B cell (primary cell): ENCODE measurements around the gene OXSR1. TPM values are rescaled to one million over a fixed set of nuclear protein-coding genes. Genes with fewer than 3 reads are reported as not detected.

Experiments used
- ATAC-seq: fragments of 200-7000 bp; cut with Tn5 transposase; one replicate; pipeline ENCODE4 v1.10.0; 2021; ENCODE audit warnings: low read depth, mild to moderate bottlenecking, moderate number of reproducible peaks, moderate library complexity
- CTCF ChIA-PET: fragments of 350-600 bp; sonication (Branson Sonifier 250); formaldehyde crosslinking; loops from one replicate; lab custom pipeline; 2021; ENCODE audit warnings: antibody characterized with exemption, inconsistent platforms; lab: Charles Lee
- POLR2A ChIA-PET: fragments of 350-600 bp; sonication (Branson Sonifier 250); formaldehyde crosslinking; loops from one replicate; lab custom pipeline; 2021; ENCODE audit warnings: antibody characterized with exemption; lab: Charles Lee
- DNase-seq: peaks from one replicate; pipeline ENCODE4 v3.0.0; 2013
- H2AFZ ChIP-seq: 2 replicates; pipeline ENCODE4 v1.6.1; 2012; ENCODE audit warnings: mild to moderate bottlenecking, low read depth, low read length; ENCODE audit not compliant: insufficient read depth, poor library complexity, severe bottlenecking
- H3K27ac ChIP-seq, 2 donors: 1 replicate in 1 of 2; 2 replicates in 1 of 2; pipeline ENCODE4 v1.5.1; 2012 to 2013; ENCODE audit warnings: low read length in 2 of 2, mild to moderate bottlenecking in 2 of 2, moderate library complexity in 1 of 2
- H3K27me3 ChIP-seq, 4 experiments: fragments of 200-600 bp in 1 of 4; sonication (generic) in 1 of 4; replicated peaks in 1 of 4; 1 replicate in 2 of 4; 2 replicates in 2 of 4; pipeline versions ENCODE4 v1.6.1 to v1.7.0; 2013 to 2016; ENCODE audit warnings: low read length in 3 of 4, mild to moderate bottlenecking in 2 of 4, mixed read lengths in 1 of 4, moderate library complexity in 1 of 4; ENCODE audit not compliant: insufficient read depth in 4 of 4, control insufficient read depth in 3 of 4; ENCODE audit errors: control extremely low read depth in 1 of 4
- H3K36me3 ChIP-seq, 2 experiments: replicated peaks in 1 of 2; 1 replicate in 1 of 2; 2 replicates in 1 of 2; pipeline versions ENCODE4 v1.6.1 to v1.7.1; 2013; ENCODE audit warnings: low read length in 1 of 2; ENCODE audit not compliant: insufficient read depth in 2 of 2, control insufficient read depth in 1 of 2; ENCODE audit errors: control extremely low read depth in 1 of 2, extremely low read depth in 1 of 2
- H3K4me1 ChIP-seq, 2 donors: fragments of 200-600 bp in 1 of 2; sonication (generic) in 1 of 2; 1 replicate in 1 of 2; 2 replicates in 1 of 2; pipeline versions ENCODE4 v1.5.1 to v1.6.1; 2013 to 2017; ENCODE audit warnings: low read length in 2 of 2; ENCODE audit not compliant: control insufficient read depth in 2 of 2, insufficient read depth in 2 of 2
- H3K4me2 ChIP-seq: replicated peaks from 2 replicates; pipeline ENCODE3; 2012; ENCODE audit warnings: mild to moderate bottlenecking, low read depth, low read length; ENCODE audit not compliant: poor library complexity, severe bottlenecking
- H3K4me3 ChIP-seq, 5 experiments: fragments of 200-600 bp in 1 of 5; sonication (generic) in 1 of 5; 1 replicate in 3 of 5; 2 replicates in 2 of 5; pipeline versions ENCODE4 v1.5.1 to v1.7.0; 2011 to 2016; ENCODE audit warnings: low read length in 4 of 5, mild to moderate bottlenecking in 4 of 5, low read depth in 2 of 5, control low read depth in 1 of 5, moderate library complexity in 1 of 5; ENCODE audit not compliant: insufficient read depth in 1 of 5; ENCODE audit errors: control extremely low read depth in 1 of 5, extremely low read depth in 1 of 5
- H3K79me2 ChIP-seq: fragments of 200-600 bp; sonication (generic); one replicate; pipeline ENCODE4 v1.6.0; 2016; ENCODE audit warnings: low read length; ENCODE audit not compliant: control insufficient read depth, insufficient read depth
- H3K9ac ChIP-seq: fragments of 200-600 bp; sonication (generic); 2 replicates; pipeline ENCODE4 v1.6.1; 2017; ENCODE audit warnings: mild to moderate bottlenecking, low read length, moderate library complexity
- H3K9me3 ChIP-seq, 3 donors: one replicate each; pipeline versions ENCODE4 v1.6.1 to v1.7.1; 2013; ENCODE audit warnings: low read length in 2 of 3; ENCODE audit not compliant: control insufficient read depth in 2 of 3, insufficient read depth in 1 of 3; ENCODE audit errors: control extremely low read depth in 1 of 3
- H4K20me1 ChIP-seq: 2 replicates; pipeline ENCODE4 v1.6.0; 2012; ENCODE audit warnings: mild to moderate bottlenecking, low read length; ENCODE audit not compliant: insufficient read depth, control insufficient read depth, poor library complexity, severe bottlenecking
- H3K27ac Mint-ChIP-seq: one replicate; pipeline ENCODE4 v1.8.0; 2021; ENCODE audit warnings: mixed read lengths
- H3K27me3 Mint-ChIP-seq: one replicate; pipeline ENCODE4 v1.8.0; 2021; ENCODE audit warnings: mixed read lengths
- H3K4me1 Mint-ChIP-seq: one replicate; pipeline ENCODE4 v1.8.0; 2021; ENCODE audit warnings: mixed read lengths
- H3K4me3 Mint-ChIP-seq: one replicate; pipeline ENCODE4 v1.8.0; 2021; ENCODE audit warnings: mixed read lengths
- H3K9me3 Mint-ChIP-seq: one replicate; pipeline ENCODE4 v1.8.0; 2022; ENCODE audit warnings: mixed read lengths; ENCODE audit not compliant: insufficient read depth
- CTCF ChIP-seq: fragments of 200-600 bp; IDR thresholded peaks from one replicate; pipeline ENCODE4 v1.8.0; 2022; ENCODE audit warnings: antibody characterized with exemption, mild to moderate bottlenecking
- EZH2 ChIP-seq: IDR thresholded peaks from 2 replicates; pipeline ENCODE4 v1.6.1; 2012; ENCODE audit warnings: borderline replicate concordance, low read depth, mild to moderate bottlenecking, moderate library complexity, low read length; ENCODE audit not compliant: insufficient read depth, poor library complexity, severe bottlenecking
- WGBS: methylation state at CpG from one replicate; pipeline ENCODE4 v1.1.5; 2013; ENCODE audit warnings: missing lambda C conversion rate; ENCODE audit not compliant: insufficient coverage; 5-methylcytosine and 5-hydroxymethylcytosine counted together
- intact Hi-C: fragments of 100-400 bp; cut with micrococcal nuclease; formaldehyde crosslinking; loops from one replicate; pipeline ENCODE4 v1.10.0; 2022
- polyA plus RNA-seq: library from polyadenylated mRNA; depleted of rRNA; stranded (reverse); fragments of >200 nt; gene quantifications from 2 replicates; pipeline ENCODE4 v1.2.3, GENCODE V29; 2012
- total RNA-seq, 2 donors: library from RNA; stranded (reverse); fragments of 120-200 nt in 1 of 2; gene quantifications; 1 replicate in 1 of 2; 2 replicates in 1 of 2; pipeline versions ENCODE4 v1.2.3 to v1.2.4, GENCODE V29; 2013 to 2022

The OXSR1 gene
- total and polyA plus RNA-seq, 2 donors (not counting 1 experiment from before 2014, with no cell fraction given), result 15.5 to 41.5 TPM

- CTCF ChIA-PET, result no interaction called here
Observed at GRCh38 chr3:38227989-38228388, 62.7 kb downstream of the OXSR1 start.

GRCh38 chr3:38229036-38229435, 63.7 kb downstream of the OXSR1 start:
- no peak overlapping the region for H3K4me3 ChIP-seq
- H3K4me1 Mint-ChIP-seq, result no peaks in the 10 kb centered on the region
- POLR2A ChIA-PET, result no interaction called here
- H3K79me2 ChIP-seq, result no peaks in the 10 kb centered on the region
- no peak overlapping the region for H3K4me3 Mint-ChIP-seq
- H3K27me3 ChIP-seq, result no peaks in the 10 kb centered on the region
- peaks cover 18 to 52% of the 10 kb centered on the region in 2 experiments for H3K36me3 ChIP-seq
- H4K20me1 ChIP-seq, result no peaks in the 10 kb centered on the region
- no peak overlapping the region for H3K27ac Mint-ChIP-seq
- H3K9ac ChIP-seq, result no peak overlapping the region
- DNase-seq, result no peak
- intact Hi-C loops, result no loop called here
- no peak overlapping the region for H2AFZ ChIP-seq
- H3K9me3 Mint-ChIP-seq, result no peaks in the 10 kb centered on the region
- peaks cover 0 to 1% (median 0%) of the 10 kb centered on the region in 3 donors for H3K9me3 ChIP-seq
- TF ChIP-seq EZH2 (no peak), CTCF (no peak)
- WGBS, result no CpG with 5 or more reads among the region's 1 CpG
- ATAC-seq, result no peak
- CTCF ChIA-PET, result no interaction called here
- no peaks in the 10 kb centered on the region for H3K27me3 Mint-ChIP-seq
- no peaks in the 10 kb centered on the region for H3K4me1 ChIP-seq
- H3K27ac ChIP-seq, result no peak overlapping the region
- no peak overlapping the region for H3K4me2 ChIP-seq

More at GRCh38 chr3:38227989-38228388, 62.7 kb downstream of the OXSR1 start:
- Histone ChIP-seq H3K36me3 (peaks cover 15 to 53% of the 10 kb centered on the region in 2 experiments), H4K20me1 (no peaks in the 10 kb centered on the region), H3K79me2 (no peaks in the 10 kb centered on the region), H2AFZ (no peak overlapping the region), H3K27ac (no peak overlapping the region), H3K9ac (no peak overlapping the region), H3K4me3 (no peak overlapping the region), H3K4me2 (no peak overlapping the region), H3K4me1 (no peaks in the 10 kb centered on the region), H3K27me3 (no peaks in the 10 kb centered on the region), H3K9me3 (no peaks in the 10 kb centered on the region)
- Mint-ChIP-seq H3K27ac (no peak overlapping the region), H3K27me3 (no peaks in the 10 kb centered on the region), H3K4me1 (no peaks in the 10 kb centered on the region), H3K4me3 (no peak overlapping the region), H3K9me3 (no peaks in the 10 kb centered on the region)
- no peak for TF ChIP-seq CTCF
- no peak for TF ChIP-seq EZH2
- 100% methylated on average over 1 of the region's 2 CpGs for WGBS
- POLR2A ChIA-PET, result no interaction called here
- intact Hi-C loops, result no loop called here
- DNase-seq (no peak), ATAC-seq (no peak)
